Keratinocyte (primary cell): Measurements from ENCODE around the gene ZEB2. TPM values are rescaled to one million over a fixed set of nuclear protein-coding genes. Genes with fewer than 3 reads are reported as not detected.

Experiments
- DNase-seq: peaks from one replicate; pipeline ENCODE4 v3.0.0-alpha.2; 2011; ENCODE audit warnings: low read depth, missing footprints, low spot score
- FAIRE-seq: peaks from 2 replicates; lab custom pipeline; 2011; peaks lifted over from hg19 to GRCh38; lab: Jason Lieb, UNC
- H2AFZ ChIP-seq: 2 replicates; pipeline ENCODE4 v1.6.0; 2012; ENCODE audit warnings: low read length, control low read depth, inconsistent platforms; ENCODE audit not compliant: control insufficient read depth
- H3K27ac ChIP-seq: 2 replicates; pipeline ENCODE4 v1.5.1; 2011; ENCODE audit warnings: low read length; ENCODE audit not compliant: control insufficient read depth, insufficient read depth
- H3K27me3 ChIP-seq: 3 replicates; pipeline ENCODE4 v1.6.0; 2011; ENCODE audit warnings: low read length; ENCODE audit not compliant: control insufficient read depth, insufficient read depth; ENCODE audit errors: extremely low read depth
- H3K36me3 ChIP-seq, 2 experiments: 2 replicates in 1 of 2; 3 replicates in 1 of 2; pipeline ENCODE4 v1.5.1; 2011; ENCODE audit warnings: low read length in 2 of 2, mild to moderate bottlenecking in 1 of 2; ENCODE audit not compliant: control insufficient read depth in 2 of 2, insufficient read depth in 2 of 2; ENCODE audit errors: extremely low read depth in 1 of 2
- H3K4me1 ChIP-seq: 3 replicates; pipeline ENCODE4 v1.5.1; 2011; ENCODE audit warnings: low read length; ENCODE audit not compliant: control insufficient read depth, insufficient read depth; ENCODE audit errors: extremely low read depth
- H3K4me2 ChIP-seq: 3 replicates; pipeline ENCODE4 v1.6.0; 2011; ENCODE audit warnings: low read depth, low read length; ENCODE audit not compliant: control insufficient read depth, insufficient read depth; ENCODE audit errors: extremely low read depth
- H3K4me3 ChIP-seq, 3 experiments: fragments of 200-600 bp in 1 of 3; sonication (generic) in 1 of 3; 2 replicates in 2 of 3; 3 replicates in 1 of 3; pipeline ENCODE4 v1.5.1; 2011 to 2016; ENCODE audit warnings: low read length in 3 of 3, mild to moderate bottlenecking in 3 of 3, control low read depth in 2 of 3, inconsistent platforms in 1 of 3, low read depth in 1 of 3, mixed read lengths in 1 of 3, mixed run types in 1 of 3, moderate library complexity in 1 of 3; ENCODE audit not compliant: control insufficient read depth in 2 of 3, insufficient read depth in 2 of 3; ENCODE audit errors: extremely low read depth in 1 of 3
- H3K79me2 ChIP-seq: 2 replicates; pipeline ENCODE4 v1.6.0; 2012; ENCODE audit warnings: low read length; ENCODE audit not compliant: control insufficient read depth, insufficient read depth
- H3K9ac ChIP-seq: 3 replicates; pipeline ENCODE4 v1.6.0; 2011; ENCODE audit warnings: low read length; ENCODE audit not compliant: control insufficient read depth, insufficient read depth; ENCODE audit errors: extremely low read depth
- H3K9me1 ChIP-seq: 3 replicates; pipeline ENCODE4 v1.6.0; 2011; ENCODE audit warnings: low read length; ENCODE audit not compliant: control insufficient read depth, insufficient read depth; ENCODE audit errors: extremely low read depth
- H3K9me3 ChIP-seq: 2 replicates; pipeline ENCODE4 v1.5.1; 2012; ENCODE audit warnings: low read depth, low read length; ENCODE audit not compliant: control insufficient read depth
- H4K20me1 ChIP-seq: 3 replicates; pipeline ENCODE4 v1.6.0; 2011; ENCODE audit warnings: low read length; ENCODE audit not compliant: control insufficient read depth, insufficient read depth; ENCODE audit errors: extremely low read depth
- CTCF ChIP-seq, 3 experiments: IDR thresholded peaks in 1 of 3; conservative IDR thresholded peaks in 1 of 3; optimal IDR thresholded peaks in 1 of 3; 2 replicates in 2 of 3; 3 replicates in 1 of 3; pipeline versions ENCODE3 to v1.5.1; 2011; ENCODE audit warnings: low read length in 3 of 3, mild to moderate bottlenecking in 3 of 3, moderate library complexity in 2 of 3, control low read depth in 1 of 3, inconsistent platforms in 1 of 3; ENCODE audit not compliant: insufficient read depth in 2 of 3; ENCODE audit errors: extremely low read depth in 1 of 3
- EZH2 ChIP-seq: IDR thresholded peaks from one replicate; pipeline ENCODE4 v1.6.1; 2012; ENCODE audit warnings: inconsistent platforms, mild to moderate bottlenecking, low read length, moderate library complexity
- dilution Hi-C: fragments of 300-500 bp; cut with MboI; formaldehyde crosslinking; loops from one replicate; pipeline ENCODE4 v1.7.0; 2020; ENCODE audit warnings: low sequenced_read_pairs; ENCODE audit not compliant: extremely low pct_ligation_motif_present
- polyA plus RNA-seq, 5 experiments: library from polyadenylated mRNA; depleted of rRNA in 3 of 5; stranded (reverse) in 3 of 5; stranded (forward) in 1 of 5; unstranded in 1 of 5; fragments of >200 nt; gene quantifications; 1 replicate in 1 of 5; 2 replicates in 3 of 5; 3 replicates in 1 of 5; pipeline versions ENCODE4 v1.2.1 to v1.2.3, GENCODE V29; 2011 to 2012; ENCODE audit warnings: missing spikeins in 2 of 5, low read depth in 1 of 5, low replicate concordance in 1 of 5

Gene ZEB2
- polyA plus RNA-seq, 1 donor (not counting 4 experiments of a cell fraction or from before 2014, with no cell fraction given): 0.12 TPM

- Histone ChIP-seq H3K36me3 (no peaks in the 10 kb centered on the region), H4K20me1 (no peaks in the 10 kb centered on the region), H3K9ac (no peak overlapping the region), H3K4me1 (no peaks in the 10 kb centered on the region), H3K4me3 (no peak overlapping the region), H3K9me1 (no peaks in the 10 kb centered on the region), H3K27me3 (no peaks in the 10 kb centered on the region), H2AFZ (no peak overlapping the region), H3K9me3 (no peaks in the 10 kb centered on the region), H3K79me2 (no peaks in the 10 kb centered on the region), H3K4me2 (no peak overlapping the region), H3K27ac (no peak overlapping the region)
- TF ChIP-seq EZH2: no peak
- no peak for TF ChIP-seq CTCF (optimal IDR thresholded peaks at IDR 0.05 in 1 of 3, IDR thresholded peaks at IDR 0.05 in 1 of 3, conservative IDR thresholded peaks at IDR 0.05 in 1 of 3; ENCODE audit: extremely low read depth in 1 of 3, insufficient read depth in 2 of 3, low read length in 3 of 3)
- no peak for FAIRE-seq
- dilution Hi-C loops: no loop called here
- no peak for DNase-seq
Measured at GRCh38 chr2:144474017-144474416, 45.9 kb downstream of the ZEB2 start.

- TF ChIP-seq EZH2 (no peak), CTCF (optimal IDR thresholded peaks at IDR 0.05 in 1 of 3, IDR thresholded peaks at IDR 0.05 in 1 of 3, conservative IDR thresholded peaks at IDR 0.05 in 1 of 3; ENCODE audit: extremely low read depth in 1 of 3, insufficient read depth in 2 of 3, low read length in 3 of 3) (no peak)
- no peak overlapping the region for H3K4me2 ChIP-seq
- no peaks in the 10 kb centered on the region for H3K27me3 ChIP-seq
- no peaks in the 10 kb centered on the region for H3K79me2 ChIP-seq
- DNase-seq: no peak
- dilution Hi-C loops: no loop called here
- H4K20me1 ChIP-seq: no peaks in the 10 kb centered on the region
- H3K9ac ChIP-seq: no peak overlapping the region
- FAIRE-seq: no peak
- H3K9me1 ChIP-seq: no peaks in the 10 kb centered on the region
- H3K27ac ChIP-seq: no peak overlapping the region
- no peak overlapping the region for H2AFZ ChIP-seq
- no peaks in the 10 kb centered on the region for H3K4me1 ChIP-seq
- no peak overlapping the region for H3K4me3 ChIP-seq
- H3K9me3 ChIP-seq: no peaks in the 10 kb centered on the region
- no peaks in the 10 kb centered on the region for H3K36me3 ChIP-seq
Measured at GRCh38 chr2:144472911-144473310, 47.0 kb downstream of the ZEB2 start.
